Heart left ventricle (tissue), 13 donors: Measurements from ENCODE around the gene STUB1.

Source experiments
- CTCF ChIP-seq, 12 donors: fragments of 200-600 bp; sonication (generic) in 4 of 12; IDR thresholded peaks; one replicate each; pipeline versions ENCODE4 v1.5.0 to v1.8.0; 2018 to 2022; ENCODE audit warnings: antibody characterized with exemption in 12 of 12, mild to moderate bottlenecking in 5 of 12
- POLR2A ChIP-seq, 2 donors: fragments of 450-650 bp; IDR thresholded peaks; one replicate each; pipeline ENCODE4 v1.6.1; 2017; ENCODE audit warnings: antibody characterized with exemption in 2 of 2, mild to moderate bottlenecking in 2 of 2, moderate library complexity in 2 of 2
- donor health status: ischemic (EF 13 %, LVEDD 7.1; RV severe dilation, severe dysfunction).
- donor health status: DM: no; HTN: yes; CAD: no.
- donor health status: DM: no; HTN: no; CAD: no.
- donor health status: ischemic (EF 25% LVEDD 6.9; RV normal size, moderate dysfunction).
- donor health status: ischemic (EF 25% LVEDD 5.7; RV mildly dilated, moderate dysfunction).
- donor health status: ischemic (EF 35%, LVEDD 5.7; RV mildly dilated, moderate dysfunction).
- donor health status: nonischemic (EF 11% LVEDD 7.7; RV severe dilation, severe dysfunction).
- donor health status: DM: yes; HTN: yes; CAD: no.
- donor health status: PGD.
- donor health status: ischemic (EF 29% LVEDD 5.4; RV normal size, mild dysfunction).
- donor health status: nonischemic (EF 23%, LVEDD 6.1; RV moderate dilation, normal function).

- TF ChIP-seq CTCF (IDR thresholded peaks at IDR 0.05) = no peak
- no peak for TF ChIP-seq POLR2A (IDR thresholded peaks at IDR 0.05)
Measured at GRCh38 chr16:687499-687898, 7.3 kb downstream of the STUB1 start.
